Adrenal gland (tissue), 12 donors: ENCODE measurements around the gene CEP126. TPM values are rescaled to one million over a fixed set of nuclear protein-coding genes. Genes with fewer than 3 reads are reported as not detected.

Source experiments
- DNase-seq, 7 donors: peaks; one replicate each; pipeline ENCODE4 v3.0.0-alpha.2; 2019 to 2020
- H3K27ac ChIP-seq, 5 donors: fragments of 200-600 bp; sonication (generic) in 4 of 5; 1 replicate in 3 of 5; 2 replicates in 2 of 5; pipeline versions ENCODE4 v1.5.1 to v1.8.0; 2016 to 2020; ENCODE audit warnings: mild to moderate bottlenecking in 1 of 5
- H3K27me3 ChIP-seq: fragments of 200-600 bp; 2 replicates; pipeline ENCODE4 v1.8.0; 2021
- H3K36me3 ChIP-seq, 2 donors: fragments of 200-600 bp; replicated peaks in 1 of 2; 1 replicate in 1 of 2; 2 replicates in 1 of 2; pipeline versions ENCODE4 v1.5.1 to v1.8.0; 2018 to 2022
- H3K4me1 ChIP-seq, 2 donors: fragments of 200-600 bp; replicated peaks in 1 of 2; 1 replicate in 1 of 2; 2 replicates in 1 of 2; pipeline versions ENCODE4 v1.5.1 to v1.8.0; 2018 to 2021
- H3K4me3 ChIP-seq, 4 donors: fragments of 200-600 bp; sonication (generic) in 3 of 4; one replicate each; pipeline ENCODE4 v1.5.1; 2016 to 2018
- H3K9me3 ChIP-seq, 3 donors: fragments of 200-600 bp; sonication (generic) in 1 of 3; replicated peaks in 1 of 3; 1 replicate in 2 of 3; 2 replicates in 1 of 3; pipeline versions ENCODE4 v1.5.1 to v1.8.0; 2016 to 2021
- POLR2A ChIP-seq, 2 donors: fragments of 450-650 bp; IDR thresholded peaks; one replicate each; pipeline ENCODE4 v1.6.1; 2017; ENCODE audit warnings: antibody characterized with exemption in 2 of 2, mild to moderate bottlenecking in 2 of 2, moderate library complexity in 1 of 2
- WGBS, 4 donors: extraction: QIAGEN DNeasy Blood & Tissue Kit in 2 of 4; methylation state at CpG; one replicate each; pipeline versions ENCODE4 v1.1.5 to v1.1.7; 2013 to 2017; 5-methylcytosine and 5-hydroxymethylcytosine counted together
- intact Hi-C, 2 donors: fragments of 100-400 bp; cut with DNase I; formaldehyde crosslinking; loops; one replicate each; pipeline versions ENCODE4 v1.14.1 to v1.15.0; 2022 to 2023
- polyA plus RNA-seq, 3 donors: library from polyadenylated mRNA; stranded (reverse); fragments of 200-250 nt in 2 of 3; fragments of 350-450 nt in 1 of 3; fragmentation: Illumina TruSeq in 1 of 3; extraction: RNeasy Lipid Tissue Mini Kit (QIAGEN cat#74804) in 1 of 3; gene quantifications; one replicate each; pipeline ENCODE4 v1.2.3, GENCODE V29; 2013 to 2014
- total RNA-seq, 9 donors: library from RNA; depleted of rRNA in 4 of 9; stranded (reverse); fragments of >200 nt in 4 of 9; fragments of 120-200 nt in 1 of 9; fragmentation: NEBNext Ultra II Directional in 1 of 9; extraction: Animal tissue kit (Norgen Biotek cat#: 25700) in 1 of 9; gene quantifications; one replicate each; pipeline versions ENCODE4 v1.1.0 to v1.2.4, GENCODE V29; 2013 to 2023
- TF ChIP-seq, protein P1 (sequence below), 6 experiments: fragments of 450-650 bp in 4 of 6; fragments of 200-600 bp in 2 of 6; sonication (generic) in 1 of 6; IDR thresholded peaks; 1 replicate in 5 of 6; 2 replicates in 1 of 6; pipeline versions ENCODE4 v1.5.1 to v1.8.0; 2016 to 2021; ENCODE audit warnings: antibody characterized with exemption in 6 of 6, mild to moderate bottlenecking in 2 of 6, moderate library complexity in 1 of 6
- donor health status: healthy with polysubstance abuse.
- donor health status: Bipolar disorder and iron deficiency.
- donor health status: DM: yes; HTN: yes; CAD: no.
- donor health status: DM: no; HTN: no; CAD: no.
- donor health status: DM: no; HTN: no; CAD: no.
- donor health status: DM: yes; HTN: yes; CAD: no.

CEP126 gene
- total and polyA plus RNA-seq, 12 donors: 1.7 to 18.9 (median 4.8) TPM

DNA sequence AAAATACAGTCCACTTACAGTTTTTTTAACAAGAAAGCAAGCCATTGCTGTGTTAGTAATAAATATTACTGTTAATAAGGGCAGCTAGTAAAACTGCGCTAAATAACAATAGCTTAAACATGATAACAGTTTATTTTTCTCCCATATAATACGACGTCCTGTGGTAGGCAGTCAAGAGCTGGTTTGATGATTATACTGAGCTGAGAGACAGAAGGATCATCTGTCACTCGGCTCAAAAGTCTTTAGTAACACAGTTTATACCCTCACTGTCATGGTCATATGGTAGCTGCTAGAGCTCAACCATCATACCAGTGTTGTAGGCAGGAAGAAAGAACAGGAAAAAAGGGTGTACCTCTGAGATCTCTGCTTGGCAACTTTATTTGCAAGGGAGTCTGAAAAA lies 30.6 kb downstream of the CEP126 start:
- peaks cover 0 to 13% of the 10 kb centered on the region in 2 donors for H3K4me1 ChIP-seq
- no peak for DNase-seq
- H3K27ac ChIP-seq: no peak overlapping the region
- 84 to 91% (median 88%) methylated on average over 4 of the region's 4 CpGs for WGBS, 4 donors
- intact Hi-C loops: no loop called here
- H3K36me3 ChIP-seq: no peaks in the 10 kb centered on the region
- no peak for TF ChIP-seq POLR2A (IDR thresholded peaks at IDR 0.05)
- TF ChIP-seq, protein P1, sequence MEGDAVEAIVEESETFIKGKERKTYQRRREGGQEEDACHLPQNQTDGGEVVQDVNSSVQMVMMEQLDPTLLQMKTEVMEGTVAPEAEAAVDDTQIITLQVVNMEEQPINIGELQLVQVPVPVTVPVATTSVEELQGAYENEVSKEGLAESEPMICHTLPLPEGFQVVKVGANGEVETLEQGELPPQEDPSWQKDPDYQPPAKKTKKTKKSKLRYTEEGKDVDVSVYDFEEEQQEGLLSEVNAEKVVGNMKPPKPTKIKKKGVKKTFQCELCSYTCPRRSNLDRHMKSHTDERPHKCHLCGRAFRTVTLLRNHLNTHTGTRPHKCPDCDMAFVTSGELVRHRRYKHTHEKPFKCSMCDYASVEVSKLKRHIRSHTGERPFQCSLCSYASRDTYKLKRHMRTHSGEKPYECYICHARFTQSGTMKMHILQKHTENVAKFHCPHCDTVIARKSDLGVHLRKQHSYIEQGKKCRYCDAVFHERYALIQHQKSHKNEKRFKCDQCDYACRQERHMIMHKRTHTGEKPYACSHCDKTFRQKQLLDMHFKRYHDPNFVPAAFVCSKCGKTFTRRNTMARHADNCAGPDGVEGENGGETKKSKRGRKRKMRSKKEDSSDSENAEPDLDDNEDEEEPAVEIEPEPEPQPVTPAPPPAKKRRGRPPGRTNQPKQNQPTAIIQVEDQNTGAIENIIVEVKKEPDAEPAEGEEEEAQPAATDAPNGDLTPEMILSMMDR (IDR thresholded peaks at IDR 0.05): no peak
- no peaks in the 10 kb centered on the region for H3K9me3 ChIP-seq
- H3K27me3 ChIP-seq: no peaks in the 10 kb centered on the region
- H3K4me3 ChIP-seq: no peak overlapping the region

DNA sequence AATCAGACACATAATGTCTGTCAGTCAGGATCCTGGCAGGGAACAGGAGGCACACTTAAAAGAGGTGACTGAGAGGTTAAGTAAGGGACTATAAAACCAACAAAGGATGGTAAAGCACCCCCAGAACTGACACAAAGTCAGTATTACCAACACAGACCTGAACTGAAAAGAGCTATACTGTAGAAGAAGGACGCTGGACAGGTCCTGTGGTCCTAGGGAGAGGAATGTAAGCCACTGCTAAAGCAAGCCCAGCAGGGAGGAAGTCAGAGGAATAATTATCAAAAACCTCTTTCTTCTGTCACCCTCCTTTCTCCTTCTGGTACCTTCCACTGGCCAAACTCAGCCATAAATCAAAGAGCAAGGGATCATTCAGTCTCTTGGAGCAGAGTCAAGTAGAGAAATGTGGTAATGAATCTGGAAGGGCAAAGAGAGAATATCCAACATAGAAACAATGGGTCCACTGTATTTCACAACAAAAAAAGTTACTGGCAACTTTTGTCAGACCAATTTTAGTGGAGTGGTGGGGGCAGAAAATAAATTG lies 34.9 kb downstream of the CEP126 start:
- H3K27ac ChIP-seq: no peak overlapping the region

GRCh38 chr11:101955278-101955677 lies 40.5 kb downstream of the CEP126 start:
- TF ChIP-seq POLR2A (IDR thresholded peaks at IDR 0.05): no peak
- TF ChIP-seq, protein P1 (IDR thresholded peaks at IDR 0.05): no peak
- Histone ChIP-seq H3K4me1 (peaks cover 0 to 15% of the 10 kb centered on the region in 2 donors), H3K36me3 (no peaks in the 10 kb centered on the region), H3K27me3 (no peaks in the 10 kb centered on the region), H3K9me3 (no peaks in the 10 kb centered on the region), H3K27ac (no peak overlapping the region), H3K4me3 (no peak overlapping the region)
- WGBS, 4 donors: 81 to 90% (median 89%) methylated on average over 3 of the region's 3 CpGs
- intact Hi-C loops: no loop called here
- DNase-seq: no peak

More for the DNA sequence above, 34.9 kb downstream of the CEP126 start:
- TF ChIP-seq, protein P1 (IDR thresholded peaks at IDR 0.05): no peak
- TF ChIP-seq POLR2A (IDR thresholded peaks at IDR 0.05): no peak
- no peak for DNase-seq
- Histone ChIP-seq H3K4me1 (peaks cover 0 to 5% of the 10 kb centered on the region in 2 donors), H3K27me3 (no peaks in the 10 kb centered on the region), H3K36me3 (no peaks in the 10 kb centered on the region), H3K9me3 (no peaks in the 10 kb centered on the region), H3K4me3 (no peak overlapping the region)
- intact Hi-C loops: no loop called here
- 67 to 79% (median 70%) methylated on average over 1 of the region's 1 CpG for WGBS, 4 donors

DNA sequence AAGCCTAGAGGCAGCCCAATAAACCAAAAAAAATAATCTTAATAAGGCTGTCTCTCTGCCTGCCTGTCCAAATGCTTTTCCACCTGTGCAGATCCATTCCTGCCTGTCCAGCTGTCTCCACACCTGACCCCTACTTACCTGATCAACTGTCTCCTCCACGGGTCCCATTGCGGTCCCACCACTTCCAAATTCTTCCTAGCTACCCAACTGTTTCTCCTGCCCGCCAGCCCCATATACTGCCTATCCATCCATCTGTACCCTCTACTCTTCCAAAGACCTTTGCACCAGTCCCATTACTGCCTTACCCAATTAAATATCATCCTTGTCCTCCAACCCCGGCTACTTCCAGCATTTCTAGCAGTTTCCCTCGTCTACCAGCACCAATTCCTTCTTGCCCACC lies 40.9 kb downstream of the CEP126 start:
- intact Hi-C loops: no loop called here
- Histone ChIP-seq H3K27ac (no peak overlapping the region), H3K9me3 (no peaks in the 10 kb centered on the region), H3K36me3 (no peaks in the 10 kb centered on the region), H3K4me3 (no peak overlapping the region), H3K27me3 (no peaks in the 10 kb centered on the region), H3K4me1 (peaks cover 0 to 15% of the 10 kb centered on the region in 2 donors)
- WGBS, 4 donors: 85 to 92% (median 91%) methylated on average over 5 of the region's 5 CpGs
- DNase-seq: no peak
- TF ChIP-seq, protein P1 (IDR thresholded peaks at IDR 0.05): no peak
- no peak for TF ChIP-seq POLR2A (IDR thresholded peaks at IDR 0.05)
